Kidney capillary endothelial cell (primary cell): ENCODE results near the gene HOXC11.

ENCODE experiments used
- DNase-seq: peaks from one replicate; pipeline ENCODE4 v3.0.0-alpha.2; 2018; ENCODE audit warnings: low spot score

The HOXC11 gene

GRCh38 chr12:54021432-54022013, 48.6 kb downstream of the HOXC11 start:
- DNase-seq: no peak

- DNase-seq: no peak
Observed at GRCh38 chr12:54022960-54023884, 50.3 kb downstream of the HOXC11 start.

GRCh38 chr12:54024127-54024526, 51.2 kb downstream of the HOXC11 start:
- DNase-seq: no peak

- no peak for DNase-seq
Observed at GRCh38 chr12:54024581-54025305, 51.8 kb downstream of the HOXC11 start.

GRCh38 chr12:54025499-54026405, 52.8 kb downstream of the HOXC11 start:
- no peak for DNase-seq

GRCh38 chr12:54026640-54027441, 53.9 kb downstream of the HOXC11 start:
- no peak for DNase-seq
